Stimulated activated CD8-positive, alpha-beta memory T cell treated with anti-CD3 and anti-CD28 coated beads, Interleukin-12 subunit alpha, Interleukin-12 subunit beta, amount 100 ng/mL, for 24 hours (primary cell): Measurements from ENCODE around the gene ADGRG4.
"Not testable (repeated sequence)": the region's sequence is repeated elsewhere in the genome, so short reads cannot be mapped to it uniquely, and the experiment has no call there.

Experiments used
- DNase-seq: peaks from one replicate; pipeline ENCODE4 v3.0.0-alpha.2; 2020; ENCODE audit errors: extremely low read depth

ADGRG4 gene

DNA sequence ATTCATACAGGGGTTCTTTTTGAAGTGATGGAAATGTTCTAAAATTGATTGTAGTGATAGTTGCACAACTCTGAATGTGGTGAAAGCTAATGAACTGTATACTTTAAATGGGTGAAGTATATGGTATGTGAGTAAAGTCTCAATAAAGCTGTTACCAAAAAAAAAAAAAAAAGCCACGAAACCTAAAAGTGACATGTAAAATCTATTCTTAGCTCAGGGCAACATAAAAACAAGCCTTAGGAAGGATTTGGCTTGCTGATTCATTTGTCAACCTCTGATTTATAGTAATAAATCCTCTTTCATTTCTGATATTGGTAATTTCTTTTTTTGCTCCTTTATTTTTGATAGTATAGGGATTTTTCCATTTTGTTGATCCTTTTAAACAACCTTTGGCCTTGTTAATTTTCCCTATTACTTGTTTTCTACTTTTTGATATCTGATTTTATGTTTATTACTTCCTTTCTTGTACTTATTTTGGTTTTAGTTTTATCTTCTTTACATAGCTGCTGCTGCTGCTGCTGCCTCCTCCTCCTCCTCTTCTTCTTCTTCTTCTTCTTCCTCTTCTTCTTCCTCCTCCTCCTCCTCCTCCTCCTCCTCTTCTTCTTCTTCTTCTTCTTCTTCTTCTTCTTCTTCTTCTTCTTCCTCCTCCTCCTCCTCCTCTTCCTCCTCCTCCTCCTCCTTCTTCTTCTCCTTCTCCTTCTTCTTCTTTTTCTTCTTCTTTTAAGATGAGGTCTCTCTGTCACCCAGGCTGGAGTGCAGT, 79.4 kb downstream of the ADGRG4 start:
- no peak for DNase-seq

GRCh38 chrX:136386173-136386572, 85.4 kb downstream of the ADGRG4 start:
- no peak for DNase-seq

- DNase-seq: no peak
These were observed 86.1 kb downstream of the ADGRG4 start for GRCh38 chrX:136386826-136387225.

DNA sequence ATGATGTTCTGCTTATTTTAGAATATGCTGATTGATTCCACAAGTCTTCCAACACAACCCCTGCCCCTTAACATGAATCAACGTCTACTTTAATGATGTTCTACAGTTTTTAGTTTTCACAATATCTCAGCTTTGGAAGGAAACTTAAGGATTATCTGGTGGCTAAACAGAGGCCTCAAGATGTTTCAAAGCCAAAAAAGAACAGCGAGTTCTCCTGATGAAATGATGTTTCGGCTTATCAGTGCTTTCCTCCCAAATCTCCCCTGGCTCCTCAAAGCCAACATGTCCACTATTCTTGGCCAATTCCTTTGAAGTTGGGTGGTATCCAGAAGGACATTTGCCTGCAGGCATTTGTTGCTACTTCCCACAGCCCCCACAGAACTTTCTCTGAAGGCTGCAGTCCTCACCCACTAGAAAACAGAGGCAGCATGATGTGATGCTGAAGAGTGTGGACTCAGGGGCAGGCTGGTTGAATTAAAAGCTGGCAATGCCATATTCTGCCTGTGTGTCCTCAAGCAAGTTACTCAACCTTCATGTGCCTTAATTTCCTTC, 87.3 kb downstream of the ADGRG4 start:
- DNase-seq: no peak

DNA sequence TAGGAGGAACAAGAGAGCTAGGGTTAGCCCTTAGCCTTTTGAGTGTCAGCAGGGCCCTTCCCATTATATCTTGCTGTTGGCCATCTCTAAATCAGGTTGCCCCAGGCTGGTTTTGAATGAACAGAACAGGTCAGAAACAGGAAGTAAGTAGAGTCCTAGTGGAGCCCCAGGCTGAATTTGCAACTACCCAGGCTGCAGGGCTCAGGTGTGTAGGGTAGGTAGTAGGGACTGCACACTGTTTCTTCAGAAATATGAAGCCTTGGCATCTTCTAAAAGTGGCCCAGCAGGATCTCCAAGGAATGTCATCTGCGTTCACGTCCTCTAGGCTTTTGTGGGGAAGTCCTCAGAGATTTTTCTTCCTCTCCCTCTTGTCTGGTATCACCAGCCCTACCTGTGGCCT, 90.2 kb downstream of the ADGRG4 start:
- no peak for DNase-seq

- no peak for DNase-seq
These were observed 94.5 kb downstream of the ADGRG4 start for GRCh38 chrX:136395271-136395670.

DNA sequence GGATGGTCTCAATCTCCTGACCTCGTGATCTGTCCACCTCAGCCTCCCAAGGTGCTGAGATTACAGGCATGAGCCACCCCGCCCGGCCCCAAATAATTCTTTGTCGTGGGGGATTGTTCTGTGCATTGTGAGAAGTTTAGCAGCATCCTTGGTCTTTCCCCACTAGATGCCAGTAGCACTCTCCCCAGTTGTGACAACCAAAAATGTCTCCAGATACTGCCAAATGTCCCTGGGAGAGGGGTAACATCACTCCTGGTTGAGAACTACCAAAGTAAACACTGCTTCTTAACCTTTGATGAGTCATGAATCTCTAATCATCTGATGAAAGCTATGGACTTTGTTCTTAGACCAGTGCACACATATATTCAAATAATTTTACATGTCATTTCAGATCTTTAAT, 96.2 kb downstream of the ADGRG4 start:
- no peak for DNase-seq

GRCh38 chrX:136405126-136405525, 104.4 kb downstream of the ADGRG4 start:
- DNase-seq: no peak

DNA sequence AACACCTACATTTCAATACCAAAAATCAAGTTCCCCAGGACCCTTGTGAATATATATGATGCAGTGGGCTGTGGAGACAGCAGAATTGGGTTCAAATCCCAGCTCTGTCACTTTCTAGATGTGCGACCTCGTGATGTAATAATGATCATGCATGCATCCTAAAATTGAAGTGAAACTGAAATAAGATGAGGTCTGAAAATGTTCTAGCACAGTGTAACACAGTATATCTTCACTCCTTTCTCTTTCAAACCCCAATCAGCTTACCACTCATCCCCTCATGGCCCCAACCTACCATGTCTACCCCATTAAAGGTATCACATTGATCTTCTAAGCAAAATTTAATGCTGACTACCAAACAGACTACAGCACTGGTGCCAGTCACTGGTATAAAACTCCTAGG, 117.0 kb downstream of the ADGRG4 start:
- DNase-seq: no peak

- DNase-seq: no peak
These were observed 120.6 kb downstream of the ADGRG4 start for GRCh38 chrX:136421338-136421737.

DNA sequence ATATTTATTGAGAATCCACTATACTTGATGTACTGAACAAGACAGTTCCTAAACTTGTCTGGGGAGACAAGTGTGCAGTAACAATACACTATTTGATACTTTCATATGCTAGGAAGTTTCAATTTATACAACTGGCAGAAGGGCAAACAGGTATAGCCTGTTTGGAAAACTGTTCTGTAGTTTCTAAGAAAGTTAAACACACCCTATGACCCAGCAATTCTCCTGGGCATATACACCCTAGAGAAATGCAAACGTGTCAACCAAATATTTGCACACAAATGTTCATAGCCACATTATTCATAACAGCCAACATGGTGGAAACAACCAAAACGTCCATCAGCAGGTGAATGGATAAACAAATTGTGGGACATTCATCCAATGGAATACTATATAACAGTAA, 123.0 kb downstream of the ADGRG4 start:
- no peak for DNase-seq

DNA sequence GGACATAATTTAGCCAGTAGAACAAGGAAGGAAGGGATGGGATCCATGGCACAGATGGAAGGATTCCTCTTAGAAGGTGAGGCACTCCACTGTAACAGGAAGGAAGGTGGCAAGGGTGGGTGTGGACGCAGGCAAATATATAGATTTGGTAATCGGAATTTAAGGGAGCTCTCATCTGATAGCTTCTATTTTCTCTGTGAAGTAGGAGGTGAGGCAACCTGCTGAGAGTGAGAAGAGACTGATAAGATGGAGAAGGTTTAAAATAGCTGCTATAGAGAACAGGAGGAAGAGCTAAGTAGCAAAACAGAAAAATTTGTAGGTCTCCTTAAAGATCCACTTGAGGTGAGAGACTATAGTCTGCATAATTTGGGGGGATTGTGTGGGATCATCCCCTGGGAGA, 125.2 kb downstream of the ADGRG4 start:
- DNase-seq: no peak

DNA sequence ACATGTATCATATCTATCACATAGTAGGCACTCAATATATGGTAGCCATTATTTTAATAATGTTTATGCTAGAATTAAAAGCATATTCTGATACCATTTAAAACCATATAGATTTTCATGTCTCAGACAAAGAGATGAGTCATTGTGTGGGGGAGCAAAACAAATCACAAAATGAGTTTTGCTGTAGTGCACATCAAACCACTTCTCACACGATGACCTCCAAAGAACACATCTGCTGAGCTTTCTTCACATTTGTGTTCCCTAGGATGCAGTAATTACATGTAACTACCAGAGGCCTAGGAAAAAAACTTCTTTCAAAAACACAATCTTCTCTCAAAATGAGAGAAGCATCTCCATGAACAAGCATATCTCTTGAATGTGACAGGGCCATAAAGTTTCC, 130.9 kb downstream of the ADGRG4 start:
- no peak for DNase-seq

- no peak for DNase-seq
These were observed 137.0 kb downstream of the ADGRG4 start for GRCh38 chrX:136437774-136438173.

DNA sequence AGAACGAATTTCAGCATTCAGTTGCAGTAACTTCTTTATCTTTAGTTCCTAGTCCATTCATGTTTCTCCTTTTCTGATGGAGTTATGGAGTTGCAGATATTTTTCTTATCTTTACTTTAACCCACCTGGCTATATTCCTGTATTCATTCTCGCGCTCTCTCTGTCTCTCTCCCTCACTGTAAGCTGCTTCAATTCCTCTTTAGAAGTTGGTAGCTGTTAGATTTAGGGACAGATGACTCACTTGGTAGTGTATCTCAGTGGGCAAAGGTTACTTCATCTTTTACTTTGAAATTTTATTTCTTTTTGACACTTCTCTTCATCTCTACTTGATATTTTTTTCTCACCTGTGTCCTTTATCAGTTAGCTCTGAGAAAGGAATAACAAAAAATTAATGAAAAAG, 137.4 kb downstream of the ADGRG4 start:
- DNase-seq: no peak

DNA sequence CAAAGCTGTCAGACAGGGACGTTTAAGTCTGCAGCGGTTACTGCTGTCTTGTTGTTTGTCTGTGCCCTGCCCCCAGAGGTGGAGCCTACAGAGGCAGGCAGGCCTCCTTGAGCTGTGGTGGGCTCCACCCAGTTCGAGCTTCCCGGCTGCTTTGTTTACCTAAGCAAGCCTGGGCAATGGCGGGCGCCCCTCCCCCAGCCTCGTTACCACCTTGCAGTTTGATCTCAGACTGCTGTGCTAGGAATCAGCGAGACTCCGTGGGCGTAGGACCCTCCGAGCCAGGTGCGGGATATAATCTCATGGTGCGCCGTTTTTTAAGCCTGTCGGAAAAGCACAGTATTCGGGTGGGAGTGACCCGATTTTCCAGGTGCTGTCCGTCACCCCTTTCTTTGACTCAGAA, 144.9 kb downstream of the ADGRG4 start:
- not testable (repeated sequence) for DNase-seq

DNA sequence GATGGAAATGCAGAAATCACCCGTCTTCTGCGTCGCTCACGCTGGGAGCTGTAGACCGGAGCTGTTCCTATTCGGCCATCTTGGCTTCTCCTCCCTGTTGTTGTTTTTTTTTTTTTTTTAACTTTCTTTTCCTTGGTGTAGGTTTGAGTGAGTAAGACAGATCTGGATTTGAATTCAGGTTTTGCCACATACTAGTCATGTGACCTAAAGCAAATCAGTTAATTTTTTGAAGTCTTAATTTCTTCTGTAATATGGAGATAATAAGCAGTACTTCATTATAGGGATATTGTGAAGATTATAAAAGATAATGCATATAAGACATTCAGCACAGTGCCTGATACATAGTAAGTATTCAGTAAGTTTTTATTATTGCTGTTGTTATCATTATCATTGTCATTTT, 145.4 kb downstream of the ADGRG4 start:
- DNase-seq: no peak

- DNase-seq: no peak
These were observed 146.5 kb downstream of the ADGRG4 start for GRCh38 chrX:136447308-136447707.

DNA sequence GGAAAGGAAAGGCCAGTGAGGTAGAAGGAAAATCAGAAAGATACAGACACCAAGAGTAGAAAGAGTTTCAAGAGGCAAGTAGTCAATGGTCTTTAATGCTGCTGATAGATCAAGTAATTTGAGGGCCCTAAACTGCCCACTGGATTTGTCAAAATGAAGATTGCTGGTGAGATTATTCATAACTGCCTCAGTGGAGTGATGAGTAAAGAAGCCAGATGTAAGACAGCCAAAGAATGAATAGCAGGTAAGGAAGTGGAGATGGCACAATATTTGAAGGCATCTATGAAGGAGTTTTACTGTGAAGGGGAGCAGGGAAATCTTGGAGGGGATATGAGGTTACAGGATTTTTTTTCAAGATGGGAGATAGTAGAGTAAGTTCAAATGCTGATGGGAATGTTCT, 147.2 kb downstream of the ADGRG4 start:
- DNase-seq: no peak

DNA sequence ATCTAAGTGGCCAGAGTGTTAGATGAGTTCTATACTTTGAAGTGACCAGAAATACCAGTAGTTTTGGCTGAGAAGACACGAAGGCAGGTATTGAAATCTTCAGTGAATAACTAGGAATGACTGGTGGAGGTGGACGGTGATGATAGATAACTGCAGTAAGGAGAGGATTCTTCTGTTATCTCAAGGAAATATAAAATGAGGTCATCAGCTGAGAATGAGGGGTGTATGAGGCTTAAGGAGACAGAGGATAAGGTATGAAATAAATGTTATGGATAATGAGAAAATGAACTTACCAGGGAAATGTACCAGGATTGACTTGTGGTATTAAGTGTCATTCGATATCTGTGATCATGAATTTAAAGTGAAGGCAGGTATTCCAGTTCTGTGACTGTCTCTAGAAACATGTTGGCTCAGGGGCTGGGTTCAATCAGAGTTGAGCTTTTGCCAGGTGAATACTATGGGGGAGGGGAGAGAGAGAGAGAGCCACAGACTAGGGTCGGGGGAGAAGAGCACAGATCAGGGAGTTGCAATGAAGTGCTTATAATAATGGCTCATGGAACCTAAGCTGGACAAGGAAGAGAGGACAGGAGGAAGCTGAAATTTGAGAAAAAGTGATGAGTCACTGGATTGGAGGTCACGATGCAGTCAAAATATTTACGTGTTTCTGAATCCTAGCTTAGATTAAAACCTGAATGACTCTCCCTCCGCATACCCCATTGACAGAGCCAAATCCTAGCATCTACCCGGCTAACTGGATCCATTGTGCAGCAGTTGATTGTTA, 149.5 kb downstream of the ADGRG4 start:
- DNase-seq: no peak

- DNase-seq: no peak
These were observed 151.9 kb downstream of the ADGRG4 start for GRCh38 chrX:136452614-136453013.

DNA sequence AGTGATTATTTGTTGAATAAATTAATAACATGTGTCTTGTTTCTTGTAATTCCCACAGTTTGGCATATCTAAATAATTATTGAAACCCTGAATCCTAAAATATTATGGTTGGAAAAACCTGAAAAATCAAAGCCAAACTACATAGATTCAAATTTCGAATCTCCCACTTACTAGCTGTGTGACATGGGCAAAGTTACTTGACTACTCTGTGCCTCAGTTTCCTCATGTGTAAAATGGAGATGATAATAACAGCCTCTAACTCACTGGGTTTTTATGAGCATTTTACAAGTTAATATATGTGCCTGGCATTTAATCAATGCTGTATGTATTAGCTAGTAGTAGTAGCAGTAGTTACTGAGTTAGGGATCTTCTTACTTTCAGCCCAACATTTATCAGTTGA, 152.4 kb downstream of the ADGRG4 start:
- DNase-seq: no peak

GRCh38 chrX:136453771-136454170, 153.0 kb downstream of the ADGRG4 start:
- DNase-seq: no peak
